ENCODE data around the gene NUP93. TPM values are rescaled to one million over a fixed set of nuclear protein-coding genes. Genes with fewer than 3 reads are reported as not detected.
A peak's percentile ranks its signal among the peaks of the same experiment; 100 is the strongest.

Gene NUP93
- total and polyA plus RNA-seq, 11 donors, result 21.8 to 49.0 (median 27.8) TPM

GRCh38 chr16:56765949-56766348, 36.0 kb downstream of the NUP93 start:
- peaks cover 0 to 13% (median 2%) of the 10 kb centered on the region in 12 donors for H3K4me1 ChIP-seq
- DNase-seq (no peak), ATAC-seq (no peak)
- intact Hi-C loops (cut with DNase I), result no loop called here
- H3K27me3 ChIP-seq, result no peaks in the 10 kb centered on the region
- peaks cover 0 to 19% (median under 1%) of the 10 kb centered on the region in 9 donors for H3K36me3 ChIP-seq
- TF ChIP-seq POLR2A (IDR thresholded peaks at IDR 0.05), result no peak
- TF ChIP-seq, protein P1, sequence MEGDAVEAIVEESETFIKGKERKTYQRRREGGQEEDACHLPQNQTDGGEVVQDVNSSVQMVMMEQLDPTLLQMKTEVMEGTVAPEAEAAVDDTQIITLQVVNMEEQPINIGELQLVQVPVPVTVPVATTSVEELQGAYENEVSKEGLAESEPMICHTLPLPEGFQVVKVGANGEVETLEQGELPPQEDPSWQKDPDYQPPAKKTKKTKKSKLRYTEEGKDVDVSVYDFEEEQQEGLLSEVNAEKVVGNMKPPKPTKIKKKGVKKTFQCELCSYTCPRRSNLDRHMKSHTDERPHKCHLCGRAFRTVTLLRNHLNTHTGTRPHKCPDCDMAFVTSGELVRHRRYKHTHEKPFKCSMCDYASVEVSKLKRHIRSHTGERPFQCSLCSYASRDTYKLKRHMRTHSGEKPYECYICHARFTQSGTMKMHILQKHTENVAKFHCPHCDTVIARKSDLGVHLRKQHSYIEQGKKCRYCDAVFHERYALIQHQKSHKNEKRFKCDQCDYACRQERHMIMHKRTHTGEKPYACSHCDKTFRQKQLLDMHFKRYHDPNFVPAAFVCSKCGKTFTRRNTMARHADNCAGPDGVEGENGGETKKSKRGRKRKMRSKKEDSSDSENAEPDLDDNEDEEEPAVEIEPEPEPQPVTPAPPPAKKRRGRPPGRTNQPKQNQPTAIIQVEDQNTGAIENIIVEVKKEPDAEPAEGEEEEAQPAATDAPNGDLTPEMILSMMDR (IDR thresholded peaks at IDR 0.05), result no peak
- 89 to 97% (median 93%) methylated on average over 4 of the region's 4 CpGs for WGBS, 4 donors
- no peaks in the 10 kb centered on the region for H3K9me3 ChIP-seq
- no peak overlapping the region for H3K27ac ChIP-seq
- H3K4me3 ChIP-seq, result no peak overlapping the region

DNA sequence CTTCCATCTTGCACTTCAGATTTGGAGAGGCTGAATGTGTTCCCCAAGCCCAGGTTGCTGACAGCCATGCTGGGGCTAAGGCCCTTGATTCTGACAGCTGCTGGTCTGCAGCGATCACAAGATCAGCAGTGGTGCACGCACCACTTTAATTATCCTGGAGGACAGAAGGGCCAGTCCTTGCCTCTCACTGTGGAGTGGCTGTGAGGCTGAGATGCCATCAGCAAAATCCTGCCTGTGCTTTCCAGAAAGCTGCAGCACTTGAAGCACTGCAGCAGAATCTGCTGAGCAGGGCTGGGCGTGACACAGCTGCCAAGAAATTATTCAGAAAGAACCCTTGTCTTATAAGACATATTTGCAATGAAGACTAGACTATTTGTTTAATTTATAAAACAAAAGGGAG, 37.1 kb downstream of the NUP93 start:
- intact Hi-C loops (cut with DNase I), result no loop called here
- peaks cover 0 to 10% (median 0%) of the 10 kb centered on the region in 9 donors for H3K36me3 ChIP-seq
- H3K27me3 ChIP-seq, result no peaks in the 10 kb centered on the region
- WGBS, 4 donors, result 46 to 59% (median 58%) methylated on average over 1 to 3 of the region's 3 CpGs
- peaks cover 0 to 19% (median 8%) of the 10 kb centered on the region in 12 donors for H3K4me1 ChIP-seq
- DNase-seq, result no peak
- no peaks in the 10 kb centered on the region for H3K9me3 ChIP-seq
- peak in 1 of 4 donors; percentile 24 for ATAC-seq
- no peak overlapping the region for H3K4me3 ChIP-seq
- no peak overlapping the region for H3K27ac ChIP-seq
- TF ChIP-seq POLR2A (IDR thresholded peaks at IDR 0.05), result no peak
- TF ChIP-seq, protein P1 (IDR thresholded peaks at IDR 0.05), result no peak

DNA sequence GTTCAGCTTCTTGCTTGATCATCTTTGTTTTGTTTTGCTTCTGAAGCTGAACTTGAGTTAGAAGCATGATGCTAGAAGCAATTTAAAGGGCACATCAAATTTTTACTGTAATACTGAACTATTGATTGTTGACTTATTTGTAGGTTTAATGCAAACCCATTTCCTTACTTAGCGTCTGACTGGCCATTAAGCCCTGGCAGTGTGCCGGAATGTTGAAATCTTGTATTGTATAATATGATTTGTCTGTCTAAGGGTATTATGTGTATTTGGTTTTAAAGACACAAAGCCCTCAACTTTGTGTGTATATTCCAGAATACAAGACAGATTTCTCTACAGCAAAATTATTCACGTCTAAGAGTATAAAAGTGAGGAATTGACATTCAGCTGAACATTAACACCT, 39.7 kb downstream of the NUP93 start:
- intact Hi-C loops (cut with DNase I), result no loop called here
- TF ChIP-seq POLR2A (IDR thresholded peaks at IDR 0.05), result no peak
- TF ChIP-seq, protein P1 (IDR thresholded peaks at IDR 0.05), result no peak
- H3K4me3 ChIP-seq, result no peak overlapping the region
- 91 to 95% (median 93%) methylated on average over 3 of the region's 3 CpGs for WGBS, 4 donors
- ATAC-seq (no peak), DNase-seq (no peak)
- H3K36me3 ChIP-seq, result peaks cover 0 to 10% (median 0%) of the 10 kb centered on the region in 9 donors
- no peaks in the 10 kb centered on the region for H3K27me3 ChIP-seq
- peaks cover 0 to 19% (median 8%) of the 10 kb centered on the region in 12 donors for H3K4me1 ChIP-seq
- H3K27ac ChIP-seq, result no peak overlapping the region
- no peaks in the 10 kb centered on the region for H3K9me3 ChIP-seq

DNA sequence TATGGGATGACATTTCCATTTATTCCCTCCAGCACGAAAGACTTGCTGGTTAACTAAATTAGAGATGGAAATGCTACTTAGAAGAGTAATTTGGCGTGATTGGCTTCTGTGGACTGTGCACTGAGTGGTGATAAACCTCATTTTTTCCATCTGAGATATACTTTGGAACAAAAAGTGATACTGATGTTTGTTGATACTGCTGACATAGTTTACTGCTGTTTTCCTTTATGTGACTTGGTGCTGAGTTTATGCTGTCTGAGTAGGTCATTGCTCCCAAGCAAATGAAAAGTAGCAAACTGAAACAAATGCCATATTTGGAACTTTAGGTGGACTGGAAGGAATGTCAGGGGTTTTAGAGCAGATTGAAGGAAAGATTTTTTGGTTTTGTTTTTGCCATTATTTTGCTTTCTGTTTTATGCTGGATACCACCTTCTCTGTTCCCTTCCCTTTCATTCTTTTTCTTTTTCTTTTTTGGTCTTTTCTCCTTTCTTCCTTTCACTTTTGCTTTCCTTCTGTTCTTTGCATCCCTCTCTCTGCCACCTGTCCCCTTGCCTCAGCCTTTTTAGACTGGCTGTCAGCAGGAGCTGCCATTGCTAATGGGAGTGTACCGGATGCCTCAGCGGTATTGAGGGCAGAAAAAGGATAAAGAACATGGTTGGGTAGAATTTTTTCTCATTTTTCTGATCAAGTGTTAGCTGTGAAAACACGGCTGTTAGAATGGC, 41.8 kb downstream of the NUP93 start:
- DNase-seq (no peak), ATAC-seq (no peak)
- H3K27me3 ChIP-seq, result no peaks in the 10 kb centered on the region
- intact Hi-C loops (cut with DNase I), result no loop called here
- peaks cover 0 to 23% (median 11%) of the 10 kb centered on the region in 12 donors for H3K4me1 ChIP-seq
- 90 to 94% (median 91%) methylated on average over 5 of the region's 5 CpGs for WGBS, 4 donors
- peaks cover 0 to 4% (median 0%) of the 10 kb centered on the region in 9 donors for H3K36me3 ChIP-seq
- TF ChIP-seq, protein P1 (IDR thresholded peaks at IDR 0.05), result no peak
- TF ChIP-seq POLR2A (IDR thresholded peaks at IDR 0.05), result no peak
- H3K27ac ChIP-seq, result peak overlapping the region in 1 of 12 donors; percentile 8
- H3K4me3 ChIP-seq, result no peak overlapping the region
- H3K9me3 ChIP-seq, result no peaks in the 10 kb centered on the region
